CD4-positive, alpha-beta memory T cell (primary cell): Measurements from ENCODE around the gene RPL29. TPM values are rescaled to one million over a fixed set of nuclear protein-coding genes. Genes with fewer than 3 reads are reported as not detected.
A peak's percentile ranks its signal among the peaks of the same experiment; 100 is the strongest.

Experiments used
- CTCF ChIA-PET: fragments of 350-600 bp; sonication (Branson Sonifier 250); formaldehyde crosslinking; loops from one replicate; lab custom pipeline; 2021; ENCODE audit warnings: inconsistent platforms; ENCODE audit not compliant: partially characterized antibody; lab: Charles Lee
- POLR2A ChIA-PET: fragments of 350-600 bp; sonication (Branson Sonifier 250); formaldehyde crosslinking; loops from one replicate; lab custom pipeline; 2021; ENCODE audit not compliant: partially characterized antibody; lab: Charles Lee
- DNase-seq, 5 donors: peaks; one replicate each; pipeline versions ENCODE4 v3.0.0 to v3.0.0-alpha.2; 2020 to 2022; ENCODE audit warnings: mixed read lengths in 1 of 5
- H3K27ac ChIP-seq: one replicate; pipeline ENCODE4 v1.7.0; 2013; ENCODE audit warnings: low read depth, low read length
- H3K27me3 ChIP-seq: 2 replicates; pipeline ENCODE4 v1.7.0; 2013; ENCODE audit warnings: mild to moderate bottlenecking, low read length, moderate library complexity; ENCODE audit not compliant: insufficient read depth
- H3K36me3 ChIP-seq: 2 replicates; pipeline ENCODE4 v1.7.0; 2013; ENCODE audit warnings: mild to moderate bottlenecking, low read length, moderate library complexity; ENCODE audit not compliant: insufficient read depth
- H3K4me1 ChIP-seq: 2 replicates; pipeline ENCODE4 v1.7.0; 2013; ENCODE audit warnings: mild to moderate bottlenecking, low read length, moderate library complexity; ENCODE audit not compliant: insufficient read depth
- H3K4me3 ChIP-seq, 2 donors: one replicate each; pipeline ENCODE4 v1.7.0; 2013; ENCODE audit warnings: low read length in 2 of 2, mild to moderate bottlenecking in 1 of 2
- H3K9me3 ChIP-seq, 2 donors: one replicate each; pipeline ENCODE4 v1.7.0; 2013; ENCODE audit warnings: low read length in 2 of 2, control low read depth in 1 of 2; ENCODE audit not compliant: control insufficient read depth in 1 of 2
- H3K27ac Mint-ChIP-seq, 7 donors: one replicate each; pipeline ENCODE4 v1.8.0; 2020 to 2021; ENCODE audit warnings: mixed read lengths in 7 of 7, mild to moderate bottlenecking in 6 of 7, inconsistent platforms in 3 of 7, moderate library complexity in 3 of 7
- H3K27me3 Mint-ChIP-seq, 2 donors: one replicate each; pipeline ENCODE4 v1.8.0; 2020 to 2021; ENCODE audit warnings: mixed read lengths in 2 of 2
- H3K36me3 Mint-ChIP-seq, 2 donors: one replicate each; pipeline ENCODE4 v1.8.0; 2020 to 2021; ENCODE audit warnings: mixed read lengths in 2 of 2, inconsistent platforms in 1 of 2, mild to moderate bottlenecking in 1 of 2
- H3K4me1 Mint-ChIP-seq, 4 donors: one replicate each; pipeline ENCODE4 v1.8.0; 2020 to 2021; ENCODE audit warnings: mixed read lengths in 4 of 4, mild to moderate bottlenecking in 1 of 4
- H3K4me3 Mint-ChIP-seq, 8 donors: one replicate each; pipeline ENCODE4 v1.8.0; 2020 to 2021; ENCODE audit warnings: mixed read lengths in 8 of 8, mild to moderate bottlenecking in 7 of 8, moderate library complexity in 6 of 8, inconsistent platforms in 3 of 8
- H3K9me3 Mint-ChIP-seq, 8 donors: one replicate each; pipeline ENCODE4 v1.8.0; 2020 to 2021; ENCODE audit warnings: mixed read lengths in 8 of 8, mild to moderate bottlenecking in 5 of 8, inconsistent platforms in 3 of 8, moderate library complexity in 1 of 8
- intact Hi-C: fragments of 100-400 bp; cut with micrococcal nuclease; formaldehyde crosslinking; loops from one replicate; pipeline ENCODE4 v1.15.1; 2023
- polyA plus RNA-seq, 2 donors: library from polyadenylated mRNA; unstranded; fragments of 300-500 nt; fragmentation: Illumina TruSeq; gene quantifications; one replicate each; pipeline ENCODE4 v1.2.3, GENCODE V29; 2021
- total RNA-seq, 2 experiments: library from RNA; stranded (reverse); gene quantifications; one replicate each; pipeline ENCODE4 v1.2.3, GENCODE V29; 2021

Gene RPL29
- total and polyA plus RNA-seq, 4 experiments from 2014 or later = 967 to 1,467 (median 1,266) TPM

GRCh38 chr3:51949121-51949520, 46.6 kb downstream of the RPL29 start:
- Histone ChIP-seq H3K27me3 (no peaks in the 10 kb centered on the region), H3K4me1 (no peaks in the 10 kb centered on the region), H3K4me3 (no peak overlapping the region), H3K36me3 (no peaks in the 10 kb centered on the region), H3K9me3 (no peaks in the 10 kb centered on the region), H3K27ac (no peak overlapping the region)
- intact Hi-C loops = no loop called here
- Mint-ChIP-seq H3K27ac (no peak overlapping the region), H3K4me3 (no peak overlapping the region), H3K36me3 (peaks cover 0 to 5% of the 10 kb centered on the region in 2 donors), H3K9me3 (no peaks in the 10 kb centered on the region), H3K4me1 (peaks cover 0 to 8% (median 0%) of the 10 kb centered on the region in 4 donors), H3K27me3 (peaks cover 3 to 7% of the 10 kb centered on the region in 2 donors)
- CTCF ChIA-PET = no interaction called here
- DNase-seq = no peak
- POLR2A ChIA-PET = no interaction called here

- peaks cover 0 to 5% of the 10 kb centered on the region in 2 donors for H3K36me3 Mint-ChIP-seq
- no peaks in the 10 kb centered on the region for H3K9me3 ChIP-seq
- ChIA-PET POLR2A (no interaction called here), CTCF (interaction anchor here (0.6 kb wide), 1 partner anchor 11 kb away, joined by 3 read pairs; no protein-coding TSS in a partner anchor)
- intact Hi-C loops = no loop called here
- peaks cover 0 to 1% of the 10 kb centered on the region in 2 donors for H3K27me3 Mint-ChIP-seq
- no peaks in the 10 kb centered on the region for H3K36me3 ChIP-seq
- H3K4me1 Mint-ChIP-seq = peaks cover 0 to 8% (median 1%) of the 10 kb centered on the region in 4 donors
- peaks cover 3% of the 10 kb centered on the region for H3K4me1 ChIP-seq
- no peaks in the 10 kb centered on the region for H3K27me3 ChIP-seq
- no peak overlapping the region for H3K27ac Mint-ChIP-seq
- no peak overlapping the region for H3K4me3 ChIP-seq
- no peak overlapping the region for H3K27ac ChIP-seq
- no peak for DNase-seq
- no peak overlapping the region for H3K4me3 Mint-ChIP-seq
- H3K9me3 Mint-ChIP-seq = no peaks in the 10 kb centered on the region
These were observed 47.6 kb downstream of the RPL29 start for GRCh38 chr3:51948016-51948580.

DNA sequence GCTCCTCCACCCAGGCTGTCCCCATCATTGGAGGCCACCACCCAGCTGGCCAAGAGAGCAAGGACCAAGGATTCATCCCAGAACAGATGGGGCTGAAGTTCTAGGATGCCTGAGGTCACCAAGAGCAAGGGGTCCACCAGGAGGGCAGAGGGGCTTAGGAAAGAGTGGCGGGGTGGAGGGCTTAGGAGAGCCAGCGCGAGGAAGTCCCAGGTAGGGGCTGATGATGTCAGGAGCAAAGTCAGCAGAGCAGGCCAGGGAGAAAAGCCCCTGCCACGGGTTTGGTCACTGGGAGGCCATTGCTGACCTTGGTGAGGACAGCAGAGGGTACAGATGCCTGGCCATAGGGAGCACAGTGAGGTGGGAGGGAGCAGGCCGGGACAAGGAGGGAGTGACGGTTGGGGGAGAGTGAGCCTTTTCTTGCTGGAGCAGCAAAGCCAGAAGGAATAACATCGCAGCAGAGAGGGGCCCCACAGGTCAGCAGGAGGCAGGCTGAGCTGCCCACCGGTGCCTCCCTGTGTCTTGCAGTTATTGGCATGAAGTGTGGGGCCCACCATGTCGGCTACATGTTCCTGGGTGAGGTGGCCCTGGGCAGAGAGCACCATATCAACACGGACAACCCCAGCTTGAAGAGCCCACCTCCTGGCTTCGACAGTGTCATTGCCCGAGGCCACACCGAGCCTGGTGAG, 48.3 kb downstream of the RPL29 start:
- intact Hi-C loops = no loop called here
- ChIA-PET CTCF (interaction anchor here (0.6 to 1.0 kb wide), 3 partner anchors 10 to 447 kb away, joined by 3 to 6 read pairs (median 4); partner anchors contain the start of gene ABHD14B), POLR2A (interaction anchor here (0.6 kb wide), 1 partner anchor 20 kb away, joined by 4 read pairs; the partner anchor contains the start of gene PCBP4)
- no peaks in the 10 kb centered on the region for H3K36me3 ChIP-seq
- peak overlapping the region in 1 of 7 donors; percentile 46 for H3K27ac Mint-ChIP-seq
- H3K27me3 Mint-ChIP-seq = no peaks in the 10 kb centered on the region
- H3K36me3 Mint-ChIP-seq = peaks cover 0 to 5% of the 10 kb centered on the region in 2 donors
- no peak overlapping the region for H3K4me3 Mint-ChIP-seq
- H3K27ac ChIP-seq = no peak overlapping the region
- no peaks in the 10 kb centered on the region for H3K27me3 ChIP-seq
- peaks cover 10% of the 10 kb centered on the region for H3K4me1 ChIP-seq
- peaks cover 2 to 16% (median 7%) of the 10 kb centered on the region in 4 donors for H3K4me1 Mint-ChIP-seq
- H3K9me3 ChIP-seq = no peaks in the 10 kb centered on the region
- no peaks in the 10 kb centered on the region for H3K9me3 Mint-ChIP-seq
- no peak overlapping the region for H3K4me3 ChIP-seq
- DNase-seq = no peak

DNA sequence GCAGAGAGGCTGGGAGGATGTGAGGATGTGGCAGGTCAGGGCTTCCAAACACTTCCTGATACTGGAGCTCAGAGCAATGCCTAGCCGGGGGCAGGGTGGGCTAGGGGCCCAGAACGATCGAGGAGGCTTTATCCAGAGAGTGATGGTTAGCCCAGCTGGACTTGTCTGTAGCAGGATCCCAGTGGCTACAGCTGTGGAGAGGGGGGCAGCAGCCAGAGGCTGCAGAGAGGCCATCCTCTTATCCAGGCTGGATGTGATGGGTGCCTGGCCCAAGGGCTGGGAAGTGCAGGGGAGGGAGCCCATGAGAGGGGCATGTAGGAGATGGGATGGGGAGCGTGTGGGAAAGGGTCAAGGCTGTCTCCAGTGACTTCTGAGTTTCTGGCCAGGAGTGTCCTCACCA, 48.9 kb downstream of the RPL29 start:
- Histone ChIP-seq H3K27me3 (no peaks in the 10 kb centered on the region), H3K9me3 (no peaks in the 10 kb centered on the region), H3K36me3 (no peaks in the 10 kb centered on the region), H3K4me3 (no peak overlapping the region), H3K27ac (no peak overlapping the region), H3K4me1 (peaks cover 12% of the 10 kb centered on the region)
- Mint-ChIP-seq H3K4me3 (no peak overlapping the region), H3K4me1 (peaks cover 2 to 21% (median 11%) of the 10 kb centered on the region in 4 donors), H3K36me3 (peaks cover 3 to 5% of the 10 kb centered on the region in 2 donors), H3K27me3 (no peaks in the 10 kb centered on the region), H3K9me3 (no peaks in the 10 kb centered on the region), H3K27ac (no peak overlapping the region)
- ChIA-PET POLR2A (interaction anchor here (0.6 to 1.2 kb wide), 2 partner anchors 21 to 27 kb away, joined by 4 to 5 read pairs; partner anchors contain the start of genes ABHD14A, ABHD14B and PCBP4), CTCF (interaction anchor here (0.6 to 1.0 kb wide), 2 partner anchors 27 to 447 kb away, joined by 4 to 6 read pairs; partner anchors contain the start of gene ABHD14B)
- no peak for DNase-seq
- intact Hi-C loops = no loop called here

DNA sequence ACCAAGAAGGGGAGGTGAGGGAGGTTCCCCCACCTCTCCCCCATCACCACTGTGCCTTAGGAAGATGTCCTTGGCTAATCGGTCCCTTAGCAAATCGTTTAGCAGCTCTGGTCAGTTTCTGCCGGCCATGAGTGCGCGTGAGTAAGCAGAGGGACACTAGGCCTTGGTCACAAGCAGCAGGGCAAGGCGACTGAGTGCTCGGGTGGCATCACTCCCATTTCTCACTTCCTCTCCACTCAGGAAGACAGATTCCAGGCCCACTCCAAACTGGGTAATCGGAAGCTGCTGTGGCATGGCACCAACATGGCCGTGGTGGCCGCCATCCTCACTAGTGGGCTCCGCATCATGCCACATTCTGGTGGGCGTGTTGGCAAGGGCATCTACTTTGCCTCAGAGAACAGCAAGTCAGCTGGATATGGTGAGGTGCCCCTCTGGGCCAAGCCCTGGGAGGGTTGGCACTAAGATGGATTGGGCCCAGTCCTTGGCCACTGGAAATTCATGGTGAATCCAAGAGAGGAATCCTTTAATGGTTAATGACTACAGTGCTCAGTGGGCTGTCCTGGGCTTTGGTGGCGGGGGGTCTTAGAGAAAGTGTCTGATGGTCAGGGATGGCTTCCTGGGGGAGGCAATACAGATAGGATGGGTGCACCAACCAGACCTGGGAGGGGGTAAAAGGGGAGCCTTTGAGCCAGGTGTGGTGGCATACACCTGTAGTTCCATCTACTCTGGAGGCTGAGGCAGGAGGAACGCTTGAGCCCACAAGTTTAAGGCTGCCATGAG, 49.6 kb downstream of the RPL29 start:
- Mint-ChIP-seq H3K4me1 (peaks cover 4 to 28% (median 14%) of the 10 kb centered on the region in 4 donors), H3K36me3 (peaks cover 4 to 5% of the 10 kb centered on the region in 2 donors), H3K4me3 (no peak overlapping the region), H3K27ac (no peak overlapping the region), H3K27me3 (no peaks in the 10 kb centered on the region), H3K9me3 (no peaks in the 10 kb centered on the region)
- no peak for DNase-seq
- Histone ChIP-seq H3K4me3 (no peak overlapping the region), H3K27me3 (no peaks in the 10 kb centered on the region), H3K9me3 (no peaks in the 10 kb centered on the region), H3K27ac (no peak overlapping the region), H3K4me1 (peaks cover 16% of the 10 kb centered on the region), H3K36me3 (no peaks in the 10 kb centered on the region)
- CTCF ChIA-PET = interaction anchor here (1.0 kb wide), 1 partner anchor 27 kb away, joined by 6 read pairs; the partner anchor contains the start of gene ABHD14B
- intact Hi-C loops = no loop called here
- POLR2A ChIA-PET = interaction anchor here (1.2 kb wide), 1 partner anchor 28 kb away, joined by 5 read pairs; the partner anchor contains the start of genes ABHD14A and ABHD14B

- Mint-ChIP-seq H3K27me3 (no peaks in the 10 kb centered on the region), H3K36me3 (peaks cover 4 to 5% of the 10 kb centered on the region in 2 donors), H3K4me3 (no peak overlapping the region), H3K9me3 (no peaks in the 10 kb centered on the region), H3K27ac (no peak overlapping the region), H3K4me1 (peaks cover 12 to 37% (median 21%) of the 10 kb centered on the region in 4 donors)
- no peak overlapping the region for H3K4me3 ChIP-seq
- DNase-seq = no peak
- no peaks in the 10 kb centered on the region for H3K36me3 ChIP-seq
- ChIA-PET POLR2A (interaction anchor here (0.9 to 1.2 kb wide), 2 partner anchors 21 to 29 kb away, joined by 3 to 5 read pairs; partner anchors contain the start of genes ABHD14A and ABHD14B), CTCF (interaction anchor here (1.8 kb wide), 1 partner anchor 25 kb away, joined by 6 read pairs; no protein-coding TSS in a partner anchor)
- no peak overlapping the region for H3K27ac ChIP-seq
- H3K4me1 ChIP-seq = peaks cover 25% of the 10 kb centered on the region
- H3K27me3 ChIP-seq = no peaks in the 10 kb centered on the region
- H3K9me3 ChIP-seq = no peaks in the 10 kb centered on the region
- intact Hi-C loops = no loop called here
These were observed 50.5 kb downstream of the RPL29 start for GRCh38 chr3:51945031-51945840.
